Head of caudate nucleus (tissue), 42 donors: ENCODE measurements around the gene SLC8A3.

Experiments used
- DNase-seq, 42 donors: peaks; one replicate each; pipeline versions ENCODE4 v3.0.0 to v3.0.0-alpha.2; 2020 to 2021; ENCODE audit warnings: mixed read lengths in 7 of 42
- intact Hi-C: fragments of 100-400 bp; cut with DNase I; formaldehyde crosslinking; loops from one replicate; pipeline ENCODE4 v1.15.0; 2022

The SLC8A3 gene

DNA sequence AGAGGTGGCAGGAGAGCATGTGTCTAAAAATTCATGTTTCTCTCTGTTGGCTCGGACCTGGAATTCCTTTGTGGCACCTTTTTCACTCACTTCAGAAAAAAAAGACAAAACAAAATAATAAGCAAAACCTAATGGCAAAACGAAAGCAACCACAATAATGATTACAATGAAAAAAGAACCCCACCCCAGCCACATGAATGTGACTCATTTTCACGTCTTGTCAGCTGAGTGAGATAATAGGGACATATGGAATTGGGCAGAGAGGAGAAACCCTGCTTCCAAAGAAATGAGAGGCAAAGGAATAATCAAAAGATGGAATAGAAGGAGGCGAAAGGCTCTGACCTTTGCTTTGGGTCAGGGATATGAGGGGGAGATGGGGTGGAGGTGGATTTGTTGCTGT is 143.4 kb downstream of the SLC8A3 start:
- no peak for DNase-seq
- intact Hi-C loops = no loop called here

DNA sequence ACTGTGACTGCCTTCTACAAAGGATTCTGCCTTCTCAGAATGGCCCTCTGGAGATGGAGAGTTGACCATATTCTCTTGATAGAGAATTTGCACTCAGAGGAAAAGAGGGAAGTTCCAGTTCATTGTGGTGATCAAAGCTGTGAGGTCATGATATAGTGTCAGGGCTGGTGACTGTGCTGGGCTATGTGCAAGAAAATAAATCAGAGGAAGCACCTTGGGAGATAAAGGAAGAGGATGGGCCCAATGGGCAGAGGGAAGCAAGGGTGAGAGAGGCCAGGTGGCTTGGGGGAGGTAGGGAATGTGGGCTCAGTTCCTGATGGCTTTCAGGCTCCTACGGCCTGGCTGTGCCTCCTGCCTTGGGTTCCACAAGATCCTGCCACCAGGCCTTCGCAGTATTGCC is 145.8 kb downstream of the SLC8A3 start:
- intact Hi-C loops = no loop called here
- DNase-seq = no peak

DNA sequence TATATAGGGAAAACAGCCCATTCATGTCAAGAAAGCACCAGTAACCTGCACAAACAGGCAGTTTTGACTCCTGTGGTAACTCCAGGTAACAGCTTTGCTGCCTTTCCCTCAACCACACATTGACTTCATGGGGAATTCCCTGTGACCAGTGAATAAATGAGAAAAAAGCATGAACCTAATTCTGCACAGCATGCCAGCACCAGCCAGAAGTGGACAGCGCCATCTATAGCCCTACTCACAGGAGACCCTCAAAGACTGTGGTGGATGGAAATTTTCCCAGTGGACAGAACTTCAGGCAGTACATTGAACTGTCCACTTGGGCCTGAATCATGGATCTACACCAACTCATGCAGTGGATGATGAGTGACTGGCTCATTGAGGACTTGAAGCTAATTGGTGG is 152.1 kb downstream of the SLC8A3 start:
- intact Hi-C loops = no loop called here
- no peak for DNase-seq

DNA sequence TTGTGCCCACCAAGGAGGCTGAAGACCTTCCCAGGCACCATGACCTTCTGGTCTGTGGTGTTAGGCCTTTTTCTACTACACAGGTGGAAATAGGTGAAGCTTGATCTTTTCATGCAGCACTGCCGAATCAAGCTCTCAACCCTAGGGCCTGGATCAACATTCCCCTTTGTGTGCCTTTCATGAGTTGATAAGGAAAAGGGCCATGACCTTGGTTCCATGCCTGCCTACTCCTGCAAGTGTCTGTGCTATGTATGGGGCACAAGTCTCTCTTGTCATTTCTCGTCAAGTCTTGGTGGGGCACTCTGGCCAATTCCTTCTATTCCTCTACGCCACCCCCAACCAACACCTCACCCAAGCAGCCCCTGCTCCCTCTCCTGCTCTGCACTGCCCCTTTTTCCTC is 154.5 kb downstream of the SLC8A3 start:
- DNase-seq = no peak
- intact Hi-C loops = no loop called here

DNA sequence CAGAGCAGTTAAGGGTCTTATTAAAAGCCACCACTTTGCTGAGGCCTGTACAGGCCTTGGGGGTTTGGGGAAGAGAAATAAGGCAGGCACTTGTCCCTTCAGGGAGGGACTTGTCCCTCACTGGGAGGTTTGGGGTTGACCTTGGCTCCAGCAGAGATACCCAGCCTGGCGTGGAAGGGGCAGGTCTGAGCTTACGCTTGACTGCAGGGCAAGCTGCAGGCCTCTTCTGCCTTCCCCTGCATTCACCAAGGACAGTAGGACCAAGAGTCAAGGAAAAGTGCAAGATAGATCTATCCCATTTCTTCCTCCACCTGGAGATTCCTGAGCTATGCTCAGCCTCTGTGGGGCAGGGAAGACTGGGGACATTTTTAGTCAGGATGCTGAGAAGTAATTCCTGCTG is 155.2 kb downstream of the SLC8A3 start:
- intact Hi-C loops = no loop called here
- no peak for DNase-seq

DNA sequence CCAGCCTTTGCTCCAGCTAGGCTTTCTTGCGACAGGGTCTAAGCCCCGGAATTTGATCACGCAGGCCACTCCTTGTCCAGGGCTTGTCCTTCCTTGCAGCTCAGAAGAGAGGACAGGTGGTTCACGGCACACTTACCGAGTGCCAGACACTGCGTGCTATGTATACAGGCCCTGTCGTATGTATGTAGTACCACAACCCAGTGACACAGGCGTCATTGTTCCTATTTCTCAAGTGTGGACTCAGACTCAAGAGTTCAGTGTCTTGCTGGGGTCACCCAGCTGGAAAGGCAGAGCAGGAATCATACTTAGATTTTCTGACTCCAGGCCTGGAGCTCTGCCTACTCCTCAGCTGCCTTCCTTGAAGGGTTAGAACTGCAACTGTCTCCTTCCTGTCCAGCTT is 155.6 kb downstream of the SLC8A3 start:
- DNase-seq = no peak
- intact Hi-C loops = no loop called here

DNA sequence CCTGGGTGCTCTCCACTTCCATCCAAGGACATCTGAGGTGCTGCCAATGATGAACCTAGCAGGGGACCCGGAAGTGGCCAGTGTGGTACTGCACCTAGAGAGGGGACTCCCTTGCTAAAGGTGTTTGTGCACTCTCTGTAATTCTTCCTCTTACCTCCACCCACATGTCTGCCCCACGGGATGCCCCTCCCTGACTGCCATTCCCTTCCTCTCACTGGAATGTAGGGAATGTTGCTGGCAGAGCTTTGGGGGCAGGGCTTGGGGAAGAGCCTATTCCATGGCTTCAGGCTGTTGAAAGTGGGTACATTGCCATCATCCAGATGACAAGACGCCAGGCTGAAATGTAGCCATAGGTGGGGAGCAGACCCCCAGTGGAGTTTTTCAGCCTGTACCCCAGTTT is 156.3 kb downstream of the SLC8A3 start:
- intact Hi-C loops = no loop called here

DNA sequence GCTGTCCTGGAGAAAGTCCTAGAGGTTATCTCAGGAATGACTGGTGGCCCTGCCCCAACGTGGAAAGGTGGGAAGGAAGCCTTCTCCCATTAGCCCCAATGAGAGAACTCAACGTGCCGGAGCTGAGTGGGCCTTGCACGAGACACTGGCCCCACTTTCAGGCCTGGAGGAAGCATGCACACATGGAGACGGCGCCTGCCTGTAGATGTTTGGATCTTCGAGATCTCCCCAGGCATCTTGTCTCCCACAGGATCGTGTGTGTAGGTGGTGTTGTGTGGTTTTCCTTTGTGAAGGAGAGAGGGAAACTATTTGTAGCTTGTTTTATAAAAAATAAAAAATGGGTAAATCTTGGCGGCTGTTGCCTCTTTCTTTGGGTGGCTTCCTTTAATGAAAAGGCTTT is 156.7 kb downstream of the SLC8A3 start:
- no peak for DNase-seq
- intact Hi-C loops = no loop called here

More for the DNA sequence above, 156.3 kb downstream of the SLC8A3 start:
- DNase-seq = no peak

DNA sequence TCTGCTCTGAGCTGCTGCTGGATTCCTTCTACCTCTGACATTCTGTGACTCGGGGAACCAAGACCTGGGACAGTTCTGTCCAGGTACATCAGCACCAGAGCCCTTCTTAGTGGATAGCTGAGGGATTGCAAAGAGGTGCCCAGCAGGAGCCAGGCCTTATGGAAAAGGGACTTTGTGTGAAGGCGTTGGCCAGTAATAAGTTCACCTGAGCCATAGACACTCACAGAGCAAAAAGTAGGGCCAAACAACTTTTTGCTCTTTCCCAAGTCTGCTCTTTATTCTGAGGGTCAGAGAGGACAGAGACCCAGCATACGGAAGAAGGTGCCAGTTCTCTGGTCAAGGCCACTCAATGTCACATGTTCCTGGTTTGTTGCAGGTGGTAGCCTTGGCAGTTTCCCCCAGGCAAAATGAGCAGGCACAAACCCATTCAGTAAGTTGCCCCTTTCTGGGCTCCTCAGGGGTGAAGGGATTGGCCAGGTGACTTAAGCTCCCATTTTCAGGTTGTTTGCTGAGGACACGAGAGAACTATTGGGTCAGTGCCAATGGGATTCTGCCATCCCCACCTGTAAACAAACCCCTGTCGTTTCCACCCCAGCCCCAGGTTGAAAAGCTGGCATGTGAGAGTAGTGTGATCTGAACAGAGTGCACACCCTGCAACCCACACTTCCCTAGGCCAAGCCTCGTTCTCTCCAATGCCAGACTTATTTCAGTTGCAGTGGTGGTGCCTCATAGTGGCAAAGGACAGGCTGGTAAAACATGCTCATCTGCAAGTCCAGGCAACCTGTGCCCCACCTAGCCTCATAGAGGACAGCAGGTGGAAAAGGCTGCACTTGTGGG is 159.2 kb downstream of the SLC8A3 start:
- intact Hi-C loops = loop anchor here (5.0 kb wide), 2 partner anchors 152 to 212 kb away; partner anchors contain the start of gene SMOC1
- DNase-seq = no peak

DNA sequence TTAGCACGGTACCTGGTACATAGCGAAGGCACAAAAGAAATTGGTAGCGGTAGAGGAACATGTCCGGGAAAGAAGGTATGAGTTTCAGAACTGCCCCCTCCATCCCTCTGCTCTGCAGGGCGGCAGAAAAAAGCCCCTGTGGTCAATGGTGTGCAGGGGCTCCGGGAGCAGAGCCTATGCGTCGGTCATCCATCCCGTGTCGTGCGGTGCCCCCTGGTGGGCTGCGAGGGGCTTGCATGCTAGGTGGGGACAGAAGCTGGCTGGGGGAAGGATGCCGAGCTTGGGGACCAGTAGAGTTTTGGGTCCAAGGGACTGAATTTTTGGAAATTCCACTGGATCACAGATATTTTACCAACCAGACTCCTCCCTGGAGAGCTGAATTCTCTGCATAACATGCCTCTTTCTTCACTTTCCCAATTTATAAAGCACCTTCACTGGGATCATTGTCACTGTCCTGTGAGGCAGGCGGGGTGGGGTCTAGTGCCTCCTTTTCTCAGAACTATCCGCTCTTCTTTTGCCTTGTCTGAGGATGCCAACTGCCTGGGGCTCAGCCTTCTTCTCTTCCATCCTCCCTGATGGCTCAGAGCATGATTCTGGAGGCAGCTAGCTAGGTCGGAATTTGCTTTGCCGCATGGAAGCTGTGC is 160.8 kb downstream of the SLC8A3 start:
- intact Hi-C loops = loop anchor here (5.0 kb wide), 2 partner anchors 151 to 211 kb away; partner anchors contain the start of gene SMOC1
- DNase-seq = peak; percentile 53 to 95 (median 84)

DNA sequence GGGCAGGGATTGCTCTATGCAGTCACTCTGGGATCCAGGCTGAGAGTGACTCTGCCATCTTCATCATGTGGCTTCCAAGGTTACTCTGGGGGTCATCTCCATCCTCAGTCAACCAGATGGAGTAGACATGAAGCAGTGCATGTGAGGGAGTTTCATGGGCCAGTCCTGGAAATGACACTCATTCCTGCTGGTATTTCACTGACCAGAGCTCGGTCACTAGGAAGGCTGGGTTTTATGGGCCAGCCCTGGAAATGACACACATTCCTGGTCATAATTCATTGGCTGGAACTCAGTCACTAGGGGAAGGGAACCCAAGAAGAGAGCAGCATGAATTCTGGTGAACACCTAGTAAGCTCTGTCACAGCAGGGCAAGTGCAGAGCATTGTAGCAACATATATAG is 164.9 kb downstream of the SLC8A3 start:
- no peak for DNase-seq
- intact Hi-C loops = no loop called here

DNA sequence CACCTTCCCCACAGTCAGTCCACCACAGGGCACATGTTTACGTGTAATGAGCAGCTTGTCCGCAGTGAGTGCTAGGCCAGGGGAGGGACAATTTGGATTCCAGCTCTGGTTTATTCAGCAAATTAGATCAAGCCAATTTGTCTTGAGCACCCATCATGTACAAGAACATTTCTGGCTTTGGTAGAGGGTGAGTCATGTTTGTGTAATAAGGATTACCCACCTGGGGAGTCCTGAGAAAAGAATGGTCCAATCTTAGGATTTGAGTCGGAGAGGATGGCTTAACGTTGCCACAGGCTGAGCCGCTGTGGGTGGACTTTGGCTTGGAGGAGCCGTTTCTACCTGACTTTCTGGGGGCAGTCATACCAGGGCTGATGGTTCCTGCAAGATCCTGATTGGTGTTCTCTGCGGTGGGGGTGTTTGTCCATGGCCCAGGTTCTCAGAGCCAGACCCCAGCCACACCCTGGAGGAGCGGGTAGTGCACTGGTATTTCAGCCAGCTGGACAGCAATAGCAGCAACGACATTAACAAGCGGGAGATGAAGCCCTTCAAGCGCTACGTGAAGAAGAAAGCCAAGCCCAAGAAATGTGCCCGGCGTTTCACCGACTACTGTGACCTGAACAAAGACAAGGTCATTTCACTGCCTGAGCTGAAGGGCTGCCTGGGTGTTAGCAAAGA is 165.8 kb downstream of the SLC8A3 start:
- intact Hi-C loops = no loop called here
- DNase-seq = no peak

DNA sequence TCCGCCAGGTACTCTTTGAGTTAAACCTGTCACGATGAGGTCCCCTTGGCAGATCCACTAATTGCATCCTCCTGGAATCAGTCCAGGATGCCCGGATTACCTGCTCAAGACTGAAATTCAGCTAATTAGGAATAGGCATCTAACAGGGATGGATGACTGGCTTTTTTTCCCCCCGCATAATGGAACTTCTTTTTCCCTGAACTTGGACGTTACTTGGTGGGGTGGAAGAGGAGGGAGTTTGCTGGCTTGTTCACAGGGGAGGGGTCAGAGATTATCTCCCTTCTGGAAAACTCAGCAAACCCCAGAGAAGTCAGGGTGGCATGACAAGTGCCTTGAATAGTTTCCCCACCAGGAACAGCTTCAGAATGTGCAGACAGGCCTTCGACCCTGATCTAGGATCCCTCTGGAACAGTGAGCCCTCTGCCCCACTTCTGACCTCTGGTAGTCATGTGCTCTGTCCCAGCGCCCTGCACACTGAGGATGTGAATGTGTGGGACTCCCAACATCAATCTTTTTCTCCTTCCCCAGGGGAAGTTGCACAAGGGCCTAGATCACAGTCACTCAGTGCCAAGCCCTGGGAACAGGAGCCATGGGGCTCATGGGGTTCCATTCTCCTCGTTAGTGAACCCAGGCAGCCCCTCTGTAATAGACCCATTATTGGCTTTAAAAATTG is 167.1 kb downstream of the SLC8A3 start:
- DNase-seq = no peak
- intact Hi-C loops = no loop called here

DNA sequence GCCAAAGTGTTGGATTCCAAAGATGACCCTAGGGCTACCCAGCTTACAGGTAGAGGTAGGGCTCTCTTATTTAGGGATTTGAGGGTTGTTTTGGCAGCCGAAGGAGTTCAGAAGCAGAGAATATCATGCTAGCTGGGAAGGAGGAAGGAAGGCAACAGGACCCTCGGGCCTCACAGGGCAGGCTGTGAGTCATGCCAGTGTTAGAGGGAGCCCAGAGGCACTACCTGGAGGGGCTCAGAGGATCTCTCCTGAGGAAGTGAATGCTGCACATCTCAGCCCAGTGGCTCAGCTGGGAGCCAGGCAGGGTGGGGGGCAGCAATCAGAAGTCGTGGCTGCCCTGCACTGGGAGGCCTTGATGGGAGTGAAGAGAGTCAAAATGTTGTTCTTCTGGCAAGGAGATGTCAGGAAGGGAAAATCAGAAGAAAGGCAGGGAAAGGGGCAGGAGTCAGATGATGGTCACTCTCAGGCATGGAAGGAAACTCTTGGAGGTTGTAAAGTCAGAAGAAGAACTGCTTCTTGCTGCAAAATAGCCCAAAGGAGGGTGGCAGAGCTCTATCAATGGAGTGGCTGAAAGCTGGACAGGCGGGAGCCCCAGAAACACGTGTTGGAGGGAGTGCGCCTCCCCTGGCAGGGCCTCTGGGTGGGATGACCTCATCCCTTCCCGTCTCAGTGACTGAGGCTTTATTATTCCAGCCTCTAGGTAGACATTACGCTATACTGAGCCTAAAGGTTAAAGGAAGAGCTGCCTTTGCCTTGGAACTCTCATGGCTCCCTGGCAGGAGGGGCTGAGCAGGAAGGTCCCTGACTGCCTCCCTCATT is 168.2 kb downstream of the SLC8A3 start:
- peak in 29 of 42 donors; percentile 18 to 77 (median 40) for DNase-seq
- intact Hi-C loops = no loop called here

DNA sequence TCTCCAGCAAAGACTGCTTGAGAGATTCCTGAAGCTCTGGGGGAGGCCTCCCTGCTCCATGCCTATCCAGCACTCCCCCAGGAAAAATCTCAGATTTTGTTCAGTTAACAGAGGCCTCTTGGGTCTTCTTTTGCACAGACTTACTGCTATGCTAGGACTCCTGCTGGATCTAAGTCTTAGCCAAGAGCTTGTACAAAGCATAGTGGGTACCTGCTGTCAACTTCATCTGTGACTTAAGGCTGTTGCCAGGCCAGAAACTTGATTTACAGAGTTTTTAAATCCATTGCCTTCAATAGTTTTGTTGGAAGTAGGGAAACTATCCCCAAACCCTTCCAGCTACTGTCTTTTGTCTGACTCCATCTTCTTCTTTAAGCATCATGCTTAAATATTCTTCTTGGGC is 169.1 kb downstream of the SLC8A3 start:
- no peak for DNase-seq
- intact Hi-C loops = no loop called here

DNA sequence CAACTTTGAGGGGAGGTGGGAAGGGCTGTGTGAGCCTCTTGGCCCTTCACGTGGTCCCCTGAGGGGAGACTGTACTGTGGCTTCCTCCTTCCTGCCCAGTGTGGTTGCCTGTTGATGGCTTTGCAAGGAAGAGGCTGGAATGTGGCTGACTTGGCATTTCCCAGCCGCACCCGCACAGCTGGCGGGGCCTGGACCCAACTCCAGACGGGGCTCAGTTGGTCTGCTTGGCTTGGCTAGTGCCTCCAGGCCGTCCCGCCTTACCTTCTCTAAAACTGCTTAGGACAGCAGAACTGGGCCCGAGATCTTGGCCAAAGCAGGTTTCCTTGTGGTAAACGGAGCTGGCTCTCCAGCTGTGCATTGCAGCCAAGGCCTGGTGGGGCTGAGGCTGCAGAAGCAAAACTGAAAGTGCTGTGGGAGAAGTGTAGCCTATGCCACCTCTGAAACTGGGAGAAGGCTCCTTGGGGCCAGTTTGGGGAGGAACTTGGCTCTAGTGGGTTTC is 170.0 kb downstream of the SLC8A3 start:
- DNase-seq = peak in 25 of 42 donors; percentile 11 to 56 (median 25)
- intact Hi-C loops = no loop called here

DNA sequence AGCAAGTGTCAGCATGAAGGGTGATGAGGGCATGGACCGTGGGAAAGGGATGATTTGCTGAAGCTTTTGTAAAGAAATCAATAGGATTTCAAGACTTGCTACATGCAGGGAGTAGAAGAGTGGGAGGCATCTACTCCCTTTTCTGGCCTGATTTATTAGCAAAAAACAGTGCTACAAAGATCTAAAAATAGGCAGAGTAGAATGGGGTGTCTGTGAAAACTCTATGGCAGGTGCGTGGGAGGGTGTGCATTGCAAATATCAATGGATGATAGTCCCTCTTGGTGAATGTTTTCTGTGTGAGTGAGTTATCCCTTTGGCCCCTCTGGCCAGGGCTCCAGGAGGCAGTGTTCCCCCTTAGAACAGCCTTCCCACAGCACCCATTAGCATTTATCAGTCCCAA is 170.5 kb downstream of the SLC8A3 start:
- intact Hi-C loops = no loop called here
- peak in 26 of 42 donors; percentile 6 to 83 (median 44) for DNase-seq

DNA sequence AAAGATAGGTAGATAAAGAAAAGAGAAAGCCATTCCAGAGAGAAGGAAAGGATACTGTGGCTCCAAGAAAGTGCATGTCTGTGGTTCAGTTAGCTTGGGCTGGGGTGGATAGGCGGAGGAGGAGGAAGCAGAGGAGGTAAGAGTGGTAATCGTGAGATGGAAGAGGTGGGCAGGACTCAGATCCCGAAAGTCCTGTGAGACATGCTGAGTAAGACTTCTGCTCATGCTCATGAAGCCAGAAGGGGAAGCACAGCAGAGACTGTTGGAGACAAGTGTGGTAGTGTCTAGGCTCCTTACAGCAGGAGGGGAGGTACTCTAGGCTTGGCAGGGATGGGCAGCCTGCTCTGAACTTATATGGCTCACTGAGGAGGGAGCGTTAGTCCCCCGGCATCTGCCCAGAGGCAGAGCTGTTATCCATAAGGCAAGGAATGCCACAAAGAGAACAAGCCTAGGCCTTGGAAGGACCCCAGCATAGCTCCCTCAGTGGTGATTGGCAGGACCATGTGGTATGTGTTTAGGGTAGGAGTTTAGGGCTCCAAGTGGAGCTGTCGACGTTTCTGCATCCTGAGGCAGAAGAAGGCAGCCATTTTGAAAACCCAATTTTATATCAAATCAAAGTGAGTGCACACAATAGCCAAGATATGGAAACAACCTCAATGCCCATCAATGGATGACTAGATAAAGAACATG is 174.2 kb downstream of the SLC8A3 start:
- intact Hi-C loops = no loop called here
- DNase-seq = no peak
